H1 (cell line): Measurements from ENCODE around the gene SPAG17. TPM values are rescaled to one million over a fixed set of nuclear protein-coding genes. Genes with fewer than 3 reads are reported as not detected.

Source experiments
- CTCF ChIA-PET: fragments of 300-600 bp; sonication (Branson Sonifier 250); formaldehyde crosslinking; loops from one replicate; lab custom pipeline; 2021; ENCODE audit not compliant: partially characterized antibody; lab: Charles Lee
- POLR2A ChIA-PET: fragments of 300-600 bp; sonication (Branson Sonifier 250); formaldehyde crosslinking; loops from one replicate; lab custom pipeline; 2021; ENCODE audit warnings: inconsistent platforms; ENCODE audit not compliant: partially characterized antibody; lab: Charles Lee
- DNase-seq, 2 experiments: peaks; one replicate each; pipeline versions ENCODE4 v3.0.0 to v3.0.0-alpha.2; 2010 to 2022; ENCODE audit warnings: low spot score in 2 of 2, low read depth in 1 of 2, mixed read lengths in 1 of 2
- FAIRE-seq: peaks from 2 replicates; lab custom pipeline; 2011; peaks lifted over from hg19 to GRCh38; lab: Jason Lieb, UNC
- H2AFZ ChIP-seq: 2 replicates; pipeline ENCODE4 v1.8.1; 2012; ENCODE audit warnings: low read length, inconsistent platforms
- H2AK5ac ChIP-seq: 2 replicates; pipeline ENCODE4 v1.6.1; 2013; ENCODE audit warnings: low read depth, low read length
- H2BK120ac ChIP-seq: replicated peaks from 2 replicates; pipeline ENCODE3; 2013; ENCODE audit warnings: low read depth, low read length, inconsistent platforms
- H2BK12ac ChIP-seq: 2 replicates; pipeline ENCODE4 v1.6.1; 2013; ENCODE audit warnings: low read depth, low read length
- H2BK15ac ChIP-seq: 2 replicates; pipeline ENCODE4 v1.6.1; 2013; ENCODE audit warnings: low read length
- H2BK20ac ChIP-seq: 2 replicates; pipeline ENCODE4 v1.6.1; 2013; ENCODE audit warnings: low read length
- H2BK5ac ChIP-seq: 2 replicates; pipeline ENCODE4 v1.6.1; 2013; ENCODE audit warnings: low read depth, low read length
- H3K14ac ChIP-seq: 2 replicates; pipeline ENCODE4 v1.6.1; 2013; ENCODE audit warnings: inconsistent platforms; ENCODE audit not compliant: insufficient read length
- H3K18ac ChIP-seq: 2 replicates; pipeline ENCODE4 v1.6.1; 2013; ENCODE audit warnings: low read length; ENCODE audit errors: extremely low read depth
- H3K23ac ChIP-seq: 2 replicates; pipeline ENCODE4 v1.6.1; 2013; ENCODE audit warnings: inconsistent platforms; ENCODE audit not compliant: insufficient read length
- H3K23me2 ChIP-seq: 2 replicates; pipeline ENCODE4 v1.6.1; 2013; ENCODE audit warnings: low read depth, low read length
- H3K27ac ChIP-seq: 2 replicates; pipeline ENCODE4 v1.6.1; 2011; ENCODE audit warnings: low read depth, low read length, inconsistent platforms
- H3K27me3 ChIP-seq, 4 experiments: replicated peaks in 1 of 4; 1 replicate in 1 of 4; 2 replicates in 3 of 4; pipeline versions ENCODE4 v1.6.1 to v1.8.1; 2011 to 2013; ENCODE audit warnings: low read length in 3 of 4, mild to moderate bottlenecking in 3 of 4, inconsistent platforms in 2 of 4, mixed read lengths in 2 of 4, moderate library complexity in 1 of 4; ENCODE audit not compliant: control insufficient read depth in 3 of 4, insufficient read depth in 3 of 4; ENCODE audit errors: extremely low read depth in 1 of 4
- H3K36me3 ChIP-seq, 4 experiments: 2 replicates each; pipeline versions ENCODE4 v1.6.1 to v1.8.1; 2011 to 2013; ENCODE audit warnings: mild to moderate bottlenecking in 4 of 4, low read length in 3 of 4, moderate library complexity in 2 of 4, control low read depth in 1 of 4, inconsistent platforms in 1 of 4; ENCODE audit not compliant: insufficient read depth in 4 of 4, control insufficient read depth in 2 of 4
- H3K4ac ChIP-seq: replicated peaks from 2 replicates; pipeline ENCODE3; 2013; ENCODE audit warnings: low read length, low read depth, mixed read lengths, inconsistent platforms; ENCODE audit not compliant: insufficient read length
- H3K4me1 ChIP-seq, 4 experiments: replicated peaks in 1 of 4; 1 replicate in 1 of 4; 2 replicates in 3 of 4; pipeline versions ENCODE4 v1.6.1 to v1.8.1; 2011 to 2013; ENCODE audit warnings: low read length in 3 of 4, inconsistent platforms in 2 of 4, mixed read lengths in 1 of 4; ENCODE audit not compliant: insufficient read depth in 4 of 4, control insufficient read depth in 3 of 4
- H3K4me2 ChIP-seq, 2 experiments: 2 replicates each; pipeline versions ENCODE4 v1.6.1 to v1.8.1; 2011 to 2013; ENCODE audit warnings: low read depth in 2 of 2, low read length in 2 of 2, control low read depth in 1 of 2, inconsistent platforms in 1 of 2, mild to moderate bottlenecking in 1 of 2; ENCODE audit not compliant: insufficient read depth in 1 of 2
- H3K4me3 ChIP-seq, 4 experiments: fragments of 200-600, 300-600 bp in 1 of 4; sonication (generic), shearing (Covaris generic), sonication (Bioruptor Twin) in 1 of 4; 2 replicates each; pipeline versions ENCODE4 v1.5.1 to v1.8.1; 2011 to 2016; ENCODE audit warnings: low read length in 4 of 4, low read depth in 3 of 4, control low read depth in 2 of 4, inconsistent platforms in 2 of 4, mild to moderate bottlenecking in 2 of 4, mixed read lengths in 1 of 4, moderate library complexity in 1 of 4; ENCODE audit not compliant: insufficient read depth in 2 of 4; ENCODE audit errors: extremely low read depth in 1 of 4
- H3K56ac ChIP-seq: replicated peaks from 2 replicates; pipeline ENCODE3; 2013; ENCODE audit warnings: low read depth, mild to moderate bottlenecking, mixed read lengths, low read length, inconsistent platforms; ENCODE audit not compliant: insufficient read length
- H3K79me1 ChIP-seq: 2 replicates; pipeline ENCODE4 v1.6.1; 2013; ENCODE audit warnings: low read depth, low read length, control low read depth
- H3K79me2 ChIP-seq, 2 experiments: 2 replicates each; pipeline versions ENCODE4 v1.6.1 to v1.8.1; 2012 to 2013; ENCODE audit warnings: low read length in 2 of 2, mild to moderate bottlenecking in 2 of 2, inconsistent platforms in 1 of 2; ENCODE audit not compliant: insufficient read depth in 2 of 2, control insufficient read depth in 1 of 2
- H3K9ac ChIP-seq, 4 experiments: replicated peaks in 1 of 4; 1 replicate in 1 of 4; 2 replicates in 3 of 4; pipeline versions ENCODE4 v1.6.1 to v1.8.1; 2011 to 2013; ENCODE audit warnings: low read depth in 3 of 4, low read length in 3 of 4, control low read depth in 2 of 4, mild to moderate bottlenecking in 2 of 4, moderate library complexity in 2 of 4, inconsistent platforms in 1 of 4; ENCODE audit errors: extremely low read depth in 1 of 4
- H3K9me3 ChIP-seq, 2 experiments: 2 replicates each; pipeline versions ENCODE4 v1.6.1 to v1.8.1; 2012 to 2013; ENCODE audit warnings: mild to moderate bottlenecking in 2 of 2, moderate library complexity in 2 of 2, control low read depth in 1 of 2, inconsistent platforms in 1 of 2, low read depth in 1 of 2, low read length in 1 of 2, mixed read lengths in 1 of 2; ENCODE audit not compliant: insufficient read depth in 2 of 2
- H4K20me1 ChIP-seq, 2 experiments: replicated peaks in 1 of 2; 2 replicates each; pipeline versions ENCODE3 to v1.8.1; 2011 to 2013; ENCODE audit warnings: inconsistent platforms in 2 of 2, low read length in 2 of 2, mild to moderate bottlenecking in 1 of 2; ENCODE audit not compliant: insufficient read depth in 2 of 2, control insufficient read depth in 1 of 2
- H4K5ac ChIP-seq: 2 replicates; pipeline ENCODE4 v1.6.1; 2013; ENCODE audit warnings: low read length, low read depth, mixed read lengths, inconsistent platforms; ENCODE audit not compliant: insufficient read length
- H4K8ac ChIP-seq: 2 replicates; pipeline ENCODE4 v1.8.0; 2013; ENCODE audit warnings: mild to moderate bottlenecking, moderate library complexity, low read length, inconsistent platforms; ENCODE audit not compliant: insufficient read depth; ENCODE audit errors: extremely low read depth
- H4K91ac ChIP-seq: replicated peaks from 2 replicates; pipeline ENCODE3; 2013; ENCODE audit warnings: low read length, mixed read lengths, inconsistent platforms; ENCODE audit not compliant: insufficient read length
- ATF2 ChIP-seq: IDR thresholded peaks from 2 replicates; pipeline ENCODE4 v1.6.1; 2012; ENCODE audit warnings: low read length, inconsistent platforms
- CBX5 ChIP-seq: fragments of 300-800, 300-1000 bp; sonication (generic); IDR thresholded peaks from 2 replicates; pipeline ENCODE4 v1.7.1; 2016; ENCODE audit warnings: antibody characterized with exemption, low read length, low read depth
- CBX8 ChIP-seq: fragments of 300-800, 300-1000 bp; sonication (generic); IDR thresholded peaks from 2 replicates; pipeline ENCODE4 v1.7.1; 2016; ENCODE audit warnings: low read depth, low read length, borderline replicate concordance
- CHD1 ChIP-seq: IDR thresholded peaks from 2 replicates; pipeline ENCODE4 v1.6.1; 2012; ENCODE audit warnings: low read depth, low read length, improper control_type of control experiment
- CHD2 ChIP-seq: IDR thresholded peaks from 2 replicates; pipeline ENCODE4 v1.6.1; 2012; ENCODE audit warnings: low read length, improper control_type of control experiment
- GTF2F1 ChIP-seq: IDR thresholded peaks from 2 replicates; pipeline ENCODE4 v1.6.1; 2012; ENCODE audit warnings: low read depth, low read length, improper control_type of control experiment, borderline replicate concordance
- JUN ChIP-seq: IDR thresholded peaks from 2 replicates; pipeline ENCODE4 v1.6.1; 2011; ENCODE audit warnings: low read depth, mild to moderate bottlenecking, improper control_type of control experiment, low read length
- JUND ChIP-seq: IDR thresholded peaks from 2 replicates; pipeline ENCODE4 v1.6.1; 2011; ENCODE audit warnings: mild to moderate bottlenecking, improper control_type of control experiment, low read length
- MAFK ChIP-seq: IDR thresholded peaks from 2 replicates; pipeline ENCODE4 v1.6.1; 2012; ENCODE audit warnings: low read depth, mild to moderate bottlenecking, improper control_type of control experiment, low read length
- POU5F1 ChIP-seq: IDR thresholded peaks from 2 replicates; pipeline ENCODE4 v1.6.1; 2011; ENCODE audit warnings: low read depth, mild to moderate bottlenecking, low read length, moderate library complexity
- RXRA ChIP-seq: IDR thresholded peaks from 2 replicates; pipeline ENCODE4 v1.6.1; 2011; ENCODE audit warnings: low read depth, mild to moderate bottlenecking, low read length, moderate library complexity; ENCODE audit not compliant: insufficient read depth
- TCF12 ChIP-seq: IDR thresholded peaks from 2 replicates; pipeline ENCODE4 v1.6.1; 2011; ENCODE audit warnings: low read depth, mild to moderate bottlenecking, low read length
- TEAD4 ChIP-seq: IDR thresholded peaks from 2 replicates; pipeline ENCODE4 v1.6.1; 2012; ENCODE audit warnings: low read depth, low read length, inconsistent platforms, mixed read lengths
- ZNF274 ChIP-seq: IDR thresholded peaks from 2 replicates; pipeline ENCODE4 v1.7.0; 2012; ENCODE audit warnings: low read length, borderline replicate concordance; ENCODE audit errors: extremely low read depth
- WGBS, 2 experiments: shearing (Covaris generic) in 1 of 2; methylation state at CpG; one replicate each; pipeline versions ENCODE4 v1.1.6 to v1.1.7; 2013 to 2015; ENCODE audit warnings: low lambda C conversion rate in 2 of 2, mixed read lengths in 2 of 2, inconsistent platforms in 1 of 2, low coverage in 1 of 2, missing lambda C conversion rate in 1 of 2; ENCODE audit not compliant: insufficient replicate concordance in 2 of 2, insufficient coverage in 1 of 2, insufficient read length in 1 of 2; ENCODE audit errors: extremely low coverage in 1 of 2, missing lambda C conversion rate in 1 of 2; 5-methylcytosine and 5-hydroxymethylcytosine counted together
- polyA plus RNA-seq, 7 experiments: library from polyadenylated mRNA; depleted of rRNA in 3 of 7; stranded (reverse) in 5 of 7; unstranded in 2 of 7; fragments of >200 nt in 5 of 7; fragments of 200-250 nt in 2 of 7; gene quantifications; 1 replicate in 5 of 7; 2 replicates in 1 of 7; 4 replicates in 1 of 7; pipeline versions ENCODE4 v1.2.1 to v1.2.3, GENCODE V29; 2011 to 2013; ENCODE audit warnings: missing spikeins in 2 of 7, mixed read lengths in 2 of 7
- total RNA-seq: library from RNA; stranded (reverse); fragmentation: NEBNext Ultra II Directional; extraction: Animal tissue kit (Norgen Biotek cat#: 25700); gene quantifications from 2 replicates; pipeline ENCODE4 v1.2.1, GENCODE V29; 2021

Gene SPAG17
- total and polyA plus RNA-seq, 2 of the 8 experiments (the other 6 are each of a cell fraction or from before 2014, with no cell fraction given): 0.56 to 0.62 TPM

GRCh38 chr1:118157506-118157905 lies 27.5 kb downstream of the SPAG17 start:
- Histone ChIP-seq H3K79me2 (no peaks in the 10 kb centered on the region), H2BK120ac (no peak overlapping the region), H3K56ac (no peak overlapping the region), H4K5ac (no peak overlapping the region), H3K36me3 (no peaks in the 10 kb centered on the region), H3K23me2 (no peaks in the 10 kb centered on the region), H3K18ac (no peak overlapping the region), H3K14ac (no peak overlapping the region), H3K27ac (no peak overlapping the region), H4K91ac (no peak overlapping the region), H3K9me3 (no peaks in the 10 kb centered on the region), H4K20me1 (peaks cover 0 to 2% of the 10 kb centered on the region in 2 experiments), H2BK5ac (no peak overlapping the region), H2AK5ac (no peak overlapping the region), H2BK20ac (no peak overlapping the region), H2AFZ (no peak overlapping the region), H3K4me3 (no peak overlapping the region), H3K23ac (no peak overlapping the region), H3K4me1 (no peaks in the 10 kb centered on the region), H3K79me1 (no peaks in the 10 kb centered on the region), H2BK12ac (no peak overlapping the region), H2BK15ac (no peak overlapping the region), H3K4ac (no peak overlapping the region), H3K27me3 (no peaks in the 10 kb centered on the region), H3K4me2 (no peak overlapping the region), H3K9ac (no peak overlapping the region), H4K8ac (no peak overlapping the region)
- no peak for TF ChIP-seq ZNF274
- no peak for TF ChIP-seq ATF2
- no peak for TF ChIP-seq TCF12
- TF ChIP-seq TEAD4: no peak
- TF ChIP-seq CHD2: no peak
- TF ChIP-seq CBX8: no peak
- no peak for TF ChIP-seq POU5F1
- TF ChIP-seq JUND: no peak
- no peak for TF ChIP-seq RXRA
- TF ChIP-seq MAFK: no peak
- TF ChIP-seq CBX5: no peak
- TF ChIP-seq CHD1: no peak
- no peak for TF ChIP-seq GTF2F1
- TF ChIP-seq JUN: no peak
- 96% methylated on average over 2 of the region's 2 CpGs; no CpG with 5 or more reads in 1 of the 2 experiments for WGBS, 2 experiments
- ChIA-PET CTCF (no interaction called here), POLR2A (no interaction called here)
- DNase-seq (no peak), FAIRE-seq (no peak)
